ENCODE data around the gene EXOSC2. TPM values are rescaled to one million over a fixed set of nuclear protein-coding genes. Genes with fewer than 3 reads are reported as not detected.

Gene EXOSC2, protein sequence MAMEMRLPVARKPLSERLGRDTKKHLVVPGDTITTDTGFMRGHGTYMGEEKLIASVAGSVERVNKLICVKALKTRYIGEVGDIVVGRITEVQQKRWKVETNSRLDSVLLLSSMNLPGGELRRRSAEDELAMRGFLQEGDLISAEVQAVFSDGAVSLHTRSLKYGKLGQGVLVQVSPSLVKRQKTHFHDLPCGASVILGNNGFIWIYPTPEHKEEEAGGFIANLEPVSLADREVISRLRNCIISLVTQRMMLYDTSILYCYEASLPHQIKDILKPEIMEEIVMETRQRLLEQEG
- total RNA-seq = 20.4 and 25.6 TPM in 2 replicates

DNA sequence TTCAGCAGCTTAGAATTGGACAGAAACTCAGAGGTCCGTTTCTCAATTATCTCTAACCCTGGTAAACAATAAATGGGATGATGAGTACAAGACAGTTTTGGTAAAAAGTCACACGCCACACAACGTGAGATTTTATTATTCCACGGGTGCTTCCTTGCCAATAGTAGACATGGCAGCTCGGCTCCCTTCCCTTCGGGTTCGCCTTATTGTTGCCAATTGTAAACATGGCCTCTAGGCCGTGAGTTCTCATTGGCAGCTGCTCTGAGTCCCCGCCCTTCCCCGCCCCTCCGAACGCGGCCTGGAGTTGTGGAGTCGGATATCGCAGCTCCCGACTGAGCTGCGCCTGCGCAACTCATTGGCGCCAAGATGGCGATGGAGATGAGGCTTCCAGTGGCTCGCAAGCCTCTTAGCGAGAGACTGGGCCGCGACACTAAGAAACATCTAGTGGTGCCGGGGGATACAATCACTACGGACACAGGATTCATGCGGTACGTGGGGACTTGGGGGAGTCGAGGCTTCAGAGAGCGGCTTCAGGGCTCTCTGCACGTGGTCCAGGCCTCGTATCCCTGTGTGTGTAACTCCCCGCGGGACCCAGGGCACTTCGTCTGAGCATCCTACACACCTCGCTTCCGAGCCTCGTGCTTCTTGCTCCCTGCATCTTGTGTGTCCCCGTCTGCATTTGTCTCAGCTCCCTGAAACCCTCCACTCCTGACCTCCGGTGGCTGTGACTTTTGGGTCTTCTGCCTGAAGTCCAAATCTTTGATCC lies at the start of gene EXOSC2:
Gene EXOSC2, plus strand, starts transcription at position 355 of the 766 bp plus-strand sequence. Its CDS starts 12 bp downstream, at position 367.

DNA sequence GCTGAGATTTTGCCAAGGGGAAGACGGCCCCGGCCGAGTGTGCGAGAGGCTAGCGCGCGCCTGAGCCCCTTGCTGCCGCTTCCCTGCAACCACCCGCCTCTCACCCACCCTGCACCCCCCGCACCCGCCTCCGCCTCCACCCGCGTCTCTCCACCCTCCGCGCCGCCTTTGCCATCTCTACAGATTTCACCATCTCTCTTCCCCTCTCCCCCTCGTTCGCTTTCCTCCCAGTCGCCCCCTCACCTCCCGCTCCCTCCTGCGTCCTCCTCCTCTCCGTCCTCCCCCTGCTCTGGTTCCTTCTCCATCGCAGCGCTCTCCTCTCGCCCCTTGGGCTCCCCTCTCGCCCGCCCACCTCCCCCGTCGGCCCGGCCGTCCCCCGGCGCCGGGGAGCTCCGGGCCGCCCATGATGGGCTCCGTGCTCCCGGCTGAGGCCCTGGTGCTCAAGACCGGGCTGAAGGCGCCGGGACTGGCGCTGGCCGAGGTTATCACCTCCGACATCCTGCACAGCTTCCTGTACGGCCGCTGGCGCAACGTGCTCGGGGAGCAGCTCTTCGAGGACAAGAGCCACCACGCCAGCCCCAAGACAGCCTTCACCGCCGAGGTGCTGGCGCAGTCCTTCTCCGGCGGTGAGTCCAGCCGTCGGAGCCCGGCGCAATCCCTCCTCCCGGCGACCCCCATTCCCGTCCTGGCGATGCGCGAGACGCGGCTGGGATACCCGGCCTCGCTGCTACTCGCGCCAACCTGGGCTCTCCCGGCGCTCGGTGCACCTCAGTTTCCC lies 29.1 kb upstream of the EXOSC2 start, which contains the start of gene PRDM12:
Gene PRDM12, plus strand, starts transcription at position 344 of the 778 bp plus-strand sequence. Its CDS starts 60 bp downstream, at position 404.

Small RNA genes lying within 50 kb of the gene (small RNA-seq; reads per million reads assigned to genes)
- gene AL359092.1 = not detected

Other genes with a start within 250 kb of the EXOSC2 start
- 183 and 215 TPM in 2 replicates for gene ASS1, start 248.8 kb upstream of the EXOSC2 start, total RNA-seq
- 38.8 and 39.5 TPM in 2 replicates for gene FUBP3, start 114.2 kb upstream of the EXOSC2 start, total RNA-seq
- not detected in 2 replicates for gene PRDM12, start 29.2 kb upstream of the EXOSC2 start, total RNA-seq
- 83.6 and 92.9 TPM in 2 replicates for gene ABL1, start 141.5 kb downstream of the EXOSC2 start, total RNA-seq
- not detected in 2 replicates for gene QRFP, start 203.0 kb downstream of the EXOSC2 start, total RNA-seq
- 0.11 and 0.13 TPM in 2 replicates for gene FIBCD1, start 245.5 kb downstream of the EXOSC2 start, total RNA-seq

All from articular chondrocyte of knee joint (primary cell).